PC-3 (cell line): ENCODE data around the gene EIF4EBP2. TPM values are rescaled to one million over a fixed set of nuclear protein-coding genes. Genes with fewer than 3 reads are reported as not detected.

Experiments
- ATAC-seq: fragments of 200-7000 bp; cut with Tn5 transposase; 2 replicates; pipeline ENCODE4 v1.9.1; 2020; ENCODE audit warnings: mild to moderate bottlenecking, moderate library complexity
- BruUV-seq: library from RNA; stranded (reverse); fragments of 400-500 nt; replicated peaks from 2 replicates; lab custom pipeline; 2021; lab: Mats Ljungman, UMichigan
- CTCF ChIA-PET: fragments of 300-600 bp; sonication (Branson Sonifier 250); formaldehyde crosslinking; loops from one replicate; lab custom pipeline; 2022; ENCODE audit warnings: antibody characterized with exemption; lab: Charles Lee
- POLR2A ChIA-PET: fragments of 300-600 bp; sonication (Branson Sonifier 250); formaldehyde crosslinking; loops from one replicate; lab custom pipeline; 2022; ENCODE audit warnings: antibody characterized with exemption; ENCODE audit not compliant: unreplicated experiment; lab: Charles Lee
- DNase-seq: peaks from one replicate; pipeline ENCODE4 v3.0.0-alpha.2; 2015
- H2AFZ ChIP-seq: fragments of 300-600 bp; sonication (generic); 2 replicates; pipeline ENCODE4 v1.6.0; 2016; ENCODE audit warnings: antibody characterized with exemption, low read length
- H3F3A ChIP-seq: fragments of 300-600 bp; sonication (generic); one replicate; pipeline ENCODE4 v1.6.0; 2017; ENCODE audit warnings: antibody characterized with exemption, low read length, control low read depth, mild to moderate bottlenecking; ENCODE audit not compliant: unreplicated experiment
- H3K27ac ChIP-seq: fragments of 300-600 bp; sonication (generic); 2 replicates; pipeline ENCODE4 v1.5.1; 2016; ENCODE audit warnings: mild to moderate bottlenecking, low read length
- H3K27me3 ChIP-seq: fragments of 300-600 bp; sonication (generic); 2 replicates; pipeline ENCODE4 v1.6.1; 2016; ENCODE audit warnings: low read length, mixed read lengths
- H3K36me3 ChIP-seq: fragments of 300-600 bp; sonication (generic); 2 replicates; pipeline ENCODE4 v1.6.1; 2016; ENCODE audit warnings: low read depth, mixed run types, low read length, mixed read lengths
- H3K4me1 ChIP-seq: fragments of 300-600 bp; sonication (generic); 2 replicates; pipeline ENCODE4 v1.5.1; 2016; ENCODE audit warnings: low read length; ENCODE audit not compliant: insufficient read depth
- H3K4me2 ChIP-seq: fragments of 300-600 bp; sonication (generic); 2 replicates; pipeline ENCODE4 v1.6.0; 2016; ENCODE audit warnings: low read length
- H3K4me3 ChIP-seq: fragments of 300-600 bp; sonication (generic); 2 replicates; pipeline ENCODE4 v1.5.1; 2016; ENCODE audit warnings: mild to moderate bottlenecking, low read length, mixed read lengths
- H3K79me2 ChIP-seq: fragments of 300-600 bp; sonication (generic); 2 replicates; pipeline ENCODE4 v1.6.1; 2017; ENCODE audit warnings: low read length, mixed read lengths
- H3K9ac ChIP-seq: fragments of 300-600 bp; sonication (generic); 2 replicates; pipeline ENCODE4 v1.6.0; 2016; ENCODE audit warnings: mild to moderate bottlenecking, low read length
- H3K9me2 ChIP-seq: fragments of 300-600 bp; sonication (generic); replicated peaks from 2 replicates; pipeline ENCODE4 v1.6.1; 2016; ENCODE audit warnings: mixed run types, low read length, mixed read lengths
- H3K9me3 ChIP-seq: fragments of 300-600 bp; sonication (generic); 2 replicates; pipeline ENCODE4 v1.6.1; 2016; ENCODE audit warnings: low read length, mixed read lengths
- H4K20me1 ChIP-seq: fragments of 300-600 bp; sonication (generic); 2 replicates; pipeline ENCODE4 v1.6.1; 2016; ENCODE audit warnings: low read length, mixed read lengths
- CTCF ChIP-seq: fragments of 300-600 bp; sonication (generic); conservative IDR thresholded peaks from 2 replicates; pipeline ENCODE4 v1.5.1; 2017; ENCODE audit warnings: antibody characterized with exemption, low read depth, mild to moderate bottlenecking, low read length
- EZH2phosphoT487 ChIP-seq: fragments of 300-600 bp; sonication (generic); IDR thresholded peaks from 2 replicates; pipeline ENCODE4 v1.6.1; 2018; ENCODE audit warnings: mild to moderate bottlenecking, antibody characterized with exemption, low read length, borderline replicate concordance
- intact Hi-C: fragments of 100-400 bp; cut with micrococcal nuclease; formaldehyde crosslinking; loops from 2 replicates; pipeline ENCODE4 v1.9.0; 2023
- total RNA-seq: library from RNA; depleted of rRNA; stranded (reverse); fragments of >200 nt; gene quantifications from 2 replicates; pipeline ENCODE4 v1.2.3, GENCODE V29; 2014

EIF4EBP2 gene
- total RNA-seq, 1 experiment from 2014 or later, result 29.2 TPM

DNA sequence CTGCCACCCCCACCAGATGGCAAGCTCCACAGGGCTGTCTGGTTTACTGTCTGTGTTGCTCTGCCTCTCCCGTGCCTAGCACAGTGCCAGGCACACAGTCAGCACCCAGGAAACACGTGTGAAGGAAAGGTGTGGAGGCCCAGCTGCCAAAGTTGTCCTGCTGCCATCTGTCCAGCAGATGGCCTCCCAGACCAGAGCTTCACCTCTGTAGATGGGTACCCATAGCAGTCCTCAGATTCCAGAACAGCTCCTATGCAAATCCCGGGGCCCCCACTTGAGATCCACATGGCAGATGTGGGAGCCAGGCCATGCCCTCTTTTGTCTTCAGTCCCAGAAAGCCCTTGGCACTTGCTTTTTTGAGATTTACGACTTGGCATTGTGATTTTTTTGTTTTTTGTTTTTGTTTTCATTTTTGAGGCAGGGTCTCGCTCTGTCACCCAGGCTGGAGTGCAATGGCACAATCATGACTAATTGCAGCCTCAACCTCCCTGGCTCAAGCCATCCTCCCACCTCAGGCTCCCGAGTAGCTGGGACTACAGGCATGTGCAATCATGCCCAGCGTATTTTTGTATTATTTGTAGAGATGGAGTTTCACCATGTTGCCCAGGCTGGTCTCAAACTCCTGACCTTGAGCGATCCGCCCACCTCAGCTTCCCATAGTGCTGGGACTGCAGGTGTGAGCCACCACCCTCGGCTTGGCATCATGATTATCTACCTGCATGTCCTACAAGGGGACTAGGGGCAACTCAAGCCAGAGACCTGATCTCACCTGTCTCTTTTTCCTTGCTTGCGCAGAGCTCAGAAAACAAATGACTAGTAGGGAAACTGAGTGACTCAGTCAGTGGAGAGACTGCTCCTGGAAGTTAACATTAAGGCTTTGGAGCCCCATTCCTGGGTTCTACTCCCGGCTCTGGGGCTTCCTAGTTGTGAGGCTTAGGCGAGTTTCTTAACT is 57.7 kb downstream of the EIF4EBP2 start:
- Histone ChIP-seq H3K36me3 (no peaks in the 10 kb centered on the region), H3K9ac (no peak overlapping the region), H3K27me3 (peaks cover 4% of the 10 kb centered on the region; the same call in 1 of the 2 replicates), H3F3A (no peaks in the 10 kb centered on the region), H3K4me1 (peaks cover 27% of the 10 kb centered on the region), H2AFZ (no peak overlapping the region), H3K27ac (no peak overlapping the region), H3K9me3 (no peaks in the 10 kb centered on the region), H3K9me2 (no peaks in the 10 kb centered on the region), H3K4me3 (no peak overlapping the region), H4K20me1 (no peaks in the 10 kb centered on the region), H3K79me2 (no peaks in the 10 kb centered on the region), H3K4me2 (peak overlapping the region; percentile 40; the same call in 1 of the 2 replicates)
- no TSS peak for BruUV-seq
- ATAC-seq, result peak; percentile 65
- intact Hi-C loops, result loop anchor here (1.0 to 2.0 kb wide), 5 partner anchors 75 to 419 kb away; no protein-coding TSS in a partner anchor
- POLR2A ChIA-PET, result interaction anchor here (0.7 kb wide), 1 partner anchor 72 kb away, joined by 5 read pairs; no protein-coding TSS in a partner anchor
- CTCF ChIA-PET, result interaction anchor here (0.6 to 2.8 kb wide), 16 partner anchors 10 to 1235 kb away, joined by 3 to 14 read pairs (median 4); no protein-coding TSS in a partner anchor
- TF ChIP-seq CTCF (peak; percentile 99), EZH2phosphoT487 (no peak)
- DNase-seq, result peak; percentile 89

- Histone ChIP-seq H3K4me3 (no peak overlapping the region), H3K36me3 (no peaks in the 10 kb centered on the region), H3K79me2 (no peaks in the 10 kb centered on the region), H4K20me1 (no peaks in the 10 kb centered on the region), H3K4me1 (peaks cover 27% of the 10 kb centered on the region), H3K27me3 (peaks cover 8% of the 10 kb centered on the region), H3K4me2 (peak overlapping the region; percentile 40), H3K9ac (no peak overlapping the region), H3K9me2 (no peaks in the 10 kb centered on the region), H3F3A (no peaks in the 10 kb centered on the region), H3K27ac (no peak overlapping the region), H3K9me3 (no peaks in the 10 kb centered on the region), H2AFZ (no peak overlapping the region)
- ChIA-PET CTCF (interaction anchor here (0.6 to 2.8 kb wide), 7 partner anchors 76 to 1234 kb away, joined by 3 to 14 read pairs (median 3); no protein-coding TSS in a partner anchor), POLR2A (interaction anchor here (0.7 kb wide), 1 partner anchor 71 kb away, joined by 5 read pairs; no protein-coding TSS in a partner anchor)
- ATAC-seq, result peak; percentile 67
- TF ChIP-seq CTCF, result 0 out of 2 replicates have a peak, but pooled peaks have one; percentile 13
- TF ChIP-seq EZH2phosphoT487, result no peak
- BruUV-seq, result no TSS peak
- peak; percentile 97 for DNase-seq
- intact Hi-C loops, result loop anchor here (2.0 kb wide), 1 partner anchor 418 kb away; no protein-coding TSS in a partner anchor
These were observed 58.5 kb downstream of the EIF4EBP2 start for GRCh38 chr10:70462349-70462984.
